ENCODE results near the gene WNT9A.
"Not testable (repeated sequence)": the region's sequence is repeated elsewhere in the genome, so short reads cannot be mapped to it uniquely, and the experiment has no call there.

WNT9A gene

GRCh38 chr1:227947676-227948492 lies at the start of gene WNT9A:
TSS of gene WNT9A (minus strand) at chr1:227947932. CDS start at chr1:227947887, 45 bp downstream.
- DNase-seq = no peak

- no peak for DNase-seq
Measured at GRCh38 chr1:227996187-227996950, 48.6 kb upstream of the WNT9A start.

- DNase-seq = no peak
Measured at GRCh38 chr1:227994632-227995300, 47.0 kb upstream of the WNT9A start.

GRCh38 chr1:227987181-227987580 lies 39.4 kb upstream of the WNT9A start:
- DNase-seq = no peak

- not testable (repeated sequence) for DNase-seq
Measured at GRCh38 chr1:227975583-227976283, 28.0 kb upstream of the WNT9A start.

- DNase-seq = not testable (repeated sequence)
Measured at GRCh38 chr1:227973724-227974288, 26.1 kb upstream of the WNT9A start.

- not testable (repeated sequence) for DNase-seq
Measured at GRCh38 chr1:227972843-227973374, 25.2 kb upstream of the WNT9A start.

GRCh38 chr1:227972283-227972679 lies 24.5 kb upstream of the WNT9A start:
- not testable (repeated sequence) for DNase-seq

GRCh38 chr1:227971643-227972282 lies 24.0 kb upstream of the WNT9A start:
- DNase-seq = not testable (repeated sequence)

- DNase-seq = not testable (repeated sequence)
Measured at GRCh38 chr1:227971216-227971615, 23.5 kb upstream of the WNT9A start.

- DNase-seq = not testable (repeated sequence)
Measured at GRCh38 chr1:227970076-227970995, 22.6 kb upstream of the WNT9A start.

- DNase-seq = not testable (repeated sequence)
Measured at GRCh38 chr1:227967815-227968214, 20.1 kb upstream of the WNT9A start.

GRCh38 chr1:227966733-227967132 lies 19.0 kb upstream of the WNT9A start:
- not testable (repeated sequence) for DNase-seq

- no peak for DNase-seq
Measured at GRCh38 chr1:227961651-227962466, 14.1 kb upstream of the WNT9A start.

GRCh38 chr1:227959325-227959860 lies 11.7 kb upstream of the WNT9A start:
- no peak for DNase-seq

- no peak for DNase-seq
Measured at GRCh38 chr1:227958617-227959324, 11.0 kb upstream of the WNT9A start.

- DNase-seq = no peak
Measured at GRCh38 chr1:227955808-227956207, 8.1 kb upstream of the WNT9A start.

GRCh38 chr1:227954163-227954850 lies 6.6 kb upstream of the WNT9A start:
- no peak for DNase-seq
